ENCODE results near the gene CLMP. TPM values are rescaled to one million over a fixed set of nuclear protein-coding genes. Genes with fewer than 3 reads are reported as not detected.

CLMP gene
- total RNA-seq, 1 donor from 2014 or later: 24.2 TPM

DNA sequence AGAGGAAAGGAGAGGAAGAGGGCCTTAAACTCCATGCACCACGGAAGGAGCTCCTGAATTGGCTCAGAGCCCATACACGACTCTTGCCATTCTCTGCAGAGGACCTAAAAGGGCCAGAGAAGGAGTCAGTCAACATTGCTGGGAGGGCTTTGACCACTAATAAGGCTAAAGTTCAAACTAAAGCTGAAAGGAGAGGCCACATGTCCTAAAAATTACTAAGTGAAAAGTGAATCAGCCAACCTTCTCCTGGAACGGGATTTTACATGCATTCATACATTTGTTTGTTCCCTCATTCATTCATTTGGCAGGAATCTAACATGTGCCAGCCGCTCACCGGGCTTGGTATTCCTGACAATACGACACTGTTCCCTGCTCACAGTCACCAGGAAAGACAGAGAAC, 10.5 kb downstream of the CLMP start:
- H3K27ac Mint-ChIP-seq (ENCODE audit: unreplicated experiment): peak overlapping the region; percentile 94
- no peaks in the 10 kb centered on the region for H3K36me3 Mint-ChIP-seq (ENCODE audit: unreplicated experiment)
- TF ChIP-seq CTCF (IDR thresholded peaks at IDR 0.05; ENCODE audit: partially characterized antibody, unreplicated experiment): no peak
- DNase-seq: no peak
- H3K27me3 Mint-ChIP-seq (ENCODE audit: unreplicated experiment): peaks cover 2% of the 10 kb centered on the region
- H3K4me3 Mint-ChIP-seq (ENCODE audit: unreplicated experiment): peak overlapping the region; percentile 66
- H3K4me1 Mint-ChIP-seq (ENCODE audit: low read depth, unreplicated experiment): peaks cover 43% of the 10 kb centered on the region
- peaks cover 10% of the 10 kb centered on the region for H3K9me3 Mint-ChIP-seq (ENCODE audit: unreplicated experiment)

GRCh38 chr11:123183391-123184099, 11.5 kb downstream of the CLMP start:
- Mint-ChIP-seq H3K9me3 (ENCODE audit: unreplicated experiment) (peaks cover 10% of the 10 kb centered on the region), H3K4me1 (ENCODE audit: low read depth, unreplicated experiment) (peaks cover 39% of the 10 kb centered on the region), H3K4me3 (ENCODE audit: unreplicated experiment) (no peak overlapping the region), H3K27ac (ENCODE audit: unreplicated experiment) (no peak overlapping the region), H3K36me3 (ENCODE audit: unreplicated experiment) (no peaks in the 10 kb centered on the region), H3K27me3 (ENCODE audit: unreplicated experiment) (peaks cover 2% of the 10 kb centered on the region)
- DNase-seq: no peak
- no peak for TF ChIP-seq CTCF (IDR thresholded peaks at IDR 0.05; ENCODE audit: partially characterized antibody, unreplicated experiment)

DNA sequence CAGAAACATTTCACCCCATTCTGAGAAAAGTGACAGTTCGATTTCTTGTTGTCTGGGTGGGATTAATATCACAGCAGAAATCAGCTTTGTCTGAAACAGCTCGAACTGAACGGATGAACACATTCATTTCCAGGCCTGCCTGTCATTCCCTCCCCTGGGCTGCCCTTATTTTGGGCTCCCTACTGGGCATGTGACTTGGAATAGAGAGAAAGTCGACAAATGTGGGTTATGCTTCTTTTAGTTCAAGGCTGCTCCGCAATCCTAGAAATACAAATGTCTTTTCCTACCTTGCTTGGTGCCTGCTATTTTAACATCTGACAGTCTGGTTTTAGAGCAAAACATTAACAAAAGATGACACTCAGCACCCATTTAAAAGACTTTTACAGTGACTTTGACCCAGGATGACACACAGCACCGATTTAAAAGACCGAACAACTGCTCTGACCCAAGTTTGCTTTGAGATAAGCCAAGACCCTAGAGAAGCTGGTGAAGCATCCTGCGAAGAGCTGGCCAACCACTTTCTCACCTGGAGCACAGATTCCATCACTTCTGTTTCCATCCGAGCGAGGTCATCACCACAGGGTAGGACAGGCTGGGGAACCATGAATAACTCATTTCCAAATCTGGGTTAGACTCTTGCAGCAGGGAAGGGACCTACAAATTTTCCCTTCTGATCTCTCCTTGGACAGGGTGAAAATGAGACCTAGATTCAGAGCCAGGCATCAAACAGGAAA, 13.1 kb downstream of the CLMP start:
- H3K36me3 Mint-ChIP-seq (ENCODE audit: unreplicated experiment): no peaks in the 10 kb centered on the region
- peaks cover 8% of the 10 kb centered on the region for H3K9me3 Mint-ChIP-seq (ENCODE audit: unreplicated experiment)
- DNase-seq: no peak
- H3K4me3 Mint-ChIP-seq (ENCODE audit: unreplicated experiment): no peak overlapping the region
- H3K27ac Mint-ChIP-seq (ENCODE audit: unreplicated experiment): no peak overlapping the region
- H3K27me3 Mint-ChIP-seq (ENCODE audit: unreplicated experiment): peaks cover 2% of the 10 kb centered on the region
- H3K4me1 Mint-ChIP-seq (ENCODE audit: low read depth, unreplicated experiment): peaks cover 24% of the 10 kb centered on the region
- TF ChIP-seq CTCF (IDR thresholded peaks at IDR 0.05; ENCODE audit: partially characterized antibody, unreplicated experiment): no peak

DNA sequence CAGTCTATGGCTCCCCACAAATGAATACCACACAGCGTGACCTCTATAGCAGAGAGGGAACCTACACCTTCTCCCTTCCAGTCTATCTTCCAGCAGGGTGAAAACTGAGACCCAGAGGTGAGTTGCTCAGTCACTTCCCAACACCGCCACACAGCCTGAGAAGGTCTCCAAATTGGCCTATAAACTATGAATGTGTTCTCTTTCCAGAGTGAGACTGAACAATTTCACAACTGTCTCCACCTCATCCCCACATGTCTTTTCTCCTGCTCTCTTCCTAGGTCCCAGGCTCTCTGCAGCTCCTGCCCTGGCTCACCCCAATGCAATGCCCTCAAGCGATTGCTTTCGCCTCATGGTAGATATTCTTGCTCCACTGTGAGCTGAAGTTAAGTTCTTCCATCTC, 14.0 kb downstream of the CLMP start:
- Mint-ChIP-seq H3K36me3 (ENCODE audit: unreplicated experiment) (no peaks in the 10 kb centered on the region), H3K27ac (ENCODE audit: unreplicated experiment) (no peak overlapping the region), H3K9me3 (ENCODE audit: unreplicated experiment) (peaks cover 8% of the 10 kb centered on the region), H3K27me3 (ENCODE audit: unreplicated experiment) (no peaks in the 10 kb centered on the region), H3K4me3 (ENCODE audit: unreplicated experiment) (no peak overlapping the region), H3K4me1 (ENCODE audit: low read depth, unreplicated experiment) (peaks cover 25% of the 10 kb centered on the region)
- no peak for DNase-seq
- no peak for TF ChIP-seq CTCF (IDR thresholded peaks at IDR 0.05; ENCODE audit: partially characterized antibody, unreplicated experiment)

GRCh38 chr11:123180574-123180973, 14.5 kb downstream of the CLMP start:
- H3K4me3 Mint-ChIP-seq (ENCODE audit: unreplicated experiment): no peak overlapping the region

More at GRCh38 chr11:123180574-123180973, 14.5 kb downstream of the CLMP start:
- Mint-ChIP-seq H3K27ac (ENCODE audit: unreplicated experiment) (no peak overlapping the region), H3K9me3 (ENCODE audit: unreplicated experiment) (peaks cover 8% of the 10 kb centered on the region), H3K27me3 (ENCODE audit: unreplicated experiment) (no peaks in the 10 kb centered on the region), H3K36me3 (ENCODE audit: unreplicated experiment) (no peaks in the 10 kb centered on the region), H3K4me1 (ENCODE audit: low read depth, unreplicated experiment) (peaks cover 21% of the 10 kb centered on the region)
- DNase-seq: no peak
- TF ChIP-seq CTCF (IDR thresholded peaks at IDR 0.05; ENCODE audit: partially characterized antibody, unreplicated experiment): no peak

Data from glutamatergic neuron (in vitro differentiated cells).